Epithelial cell of esophagus (primary cell): ENCODE measurements around the gene CALCOCO1.
A peak's percentile ranks its signal among the peaks of the same experiment; 100 is the strongest.

ENCODE experiments used
- DNase-seq: peaks from one replicate; pipeline ENCODE4 v3.0.0; 2010; ENCODE audit warnings: low read depth
- H3K4me3 ChIP-seq: 2 replicates; pipeline ENCODE4 v1.5.1; 2011; ENCODE audit warnings: mild to moderate bottlenecking, low read length, control low read depth
- CTCF ChIP-seq: IDR thresholded peaks from 2 replicates; pipeline ENCODE4 v1.5.1; 2011; ENCODE audit warnings: low read depth, mild to moderate bottlenecking, low read length, control low read depth, inconsistent platforms; ENCODE audit not compliant: insufficient read depth; ENCODE audit errors: missing control alignments

CALCOCO1 gene

GRCh38 chr12:53735556-53735955 lies 8.3 kb upstream of the CALCOCO1 start:
- no peak for TF ChIP-seq CTCF

GRCh38 chr12:53734425-53734824 lies 7.2 kb upstream of the CALCOCO1 start:
- no peak for TF ChIP-seq CTCF
- H3K4me3 ChIP-seq: no peak overlapping the region
- no peak for DNase-seq

More at GRCh38 chr12:53735556-53735955, 8.3 kb upstream of the CALCOCO1 start:
- H3K4me3 ChIP-seq: no peak overlapping the region
- no peak for DNase-seq

DNA sequence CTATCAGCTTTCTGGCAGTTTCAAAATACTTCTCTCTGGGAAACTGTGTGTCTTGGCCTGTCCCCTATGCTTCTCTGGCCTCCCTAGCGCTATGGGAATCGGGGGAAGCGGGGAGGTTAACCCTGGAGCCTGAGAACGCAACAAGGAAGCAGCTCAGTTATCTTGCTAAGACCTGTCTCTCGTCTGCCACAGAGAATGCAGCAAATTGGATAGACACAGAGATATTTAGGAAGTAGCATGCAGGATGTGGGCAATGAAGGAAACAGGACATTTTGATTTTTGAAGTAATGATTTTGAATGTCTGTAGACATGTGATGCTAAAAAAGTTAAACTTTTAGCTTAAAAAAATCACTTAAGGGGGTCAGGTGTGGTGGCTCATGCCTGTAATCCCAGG lies 6.6 kb upstream of the CALCOCO1 start:
- no peak for TF ChIP-seq CTCF
- no peak overlapping the region for H3K4me3 ChIP-seq
- no peak for DNase-seq

- TF ChIP-seq CTCF: no peak
- H3K4me3 ChIP-seq: no peak overlapping the region
- DNase-seq: no peak
Observed at GRCh38 chr12:53733051-53733806, 6.0 kb upstream of the CALCOCO1 start.

- no peak for TF ChIP-seq CTCF
- H3K4me3 ChIP-seq: no peak overlapping the region
- DNase-seq: peak; percentile 69
Observed at GRCh38 chr12:53729644-53730043, 2.4 kb upstream of the CALCOCO1 start.

- no peak for DNase-seq
- no peak for TF ChIP-seq CTCF
- H3K4me3 ChIP-seq: no peak overlapping the region
Observed at GRCh38 chr12:53728206-53728605, 954 bp upstream of the CALCOCO1 start.

- DNase-seq: peak; percentile 47
- TF ChIP-seq CTCF: no peak
Observed at GRCh38 chr12:53726946-53727309, 324 bp downstream of the CALCOCO1 start.

More at GRCh38 chr12:53726946-53727309, 324 bp downstream of the CALCOCO1 start:
- peak overlapping the region; percentile 97 for H3K4me3 ChIP-seq
